ENCODE results near the gene ACSF3.

DNA sequence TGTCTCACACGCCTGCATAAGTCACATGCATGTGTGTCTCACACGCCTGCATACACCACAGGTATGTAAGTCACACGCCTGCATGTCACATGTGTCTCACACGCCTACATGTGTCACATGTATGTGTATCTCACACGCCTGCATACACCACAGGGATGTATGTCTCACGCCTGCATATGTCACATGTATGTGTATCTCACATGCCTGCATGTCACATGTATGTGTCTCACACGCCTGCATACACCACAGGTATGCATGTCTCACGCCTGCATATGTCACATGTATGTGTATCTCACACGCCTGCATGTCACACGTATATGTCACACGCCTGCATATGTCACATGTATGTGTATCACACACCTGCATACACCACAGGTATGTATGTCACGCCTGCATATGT, 64.1 kb downstream of the ACSF3 start:
- TF ChIP-seq POLR2AphosphoS5 (IDR thresholded peaks at IDR 0.05; ENCODE audit: borderline replicate concordance, low read depth, low read length): no peak
- no peak for TF ChIP-seq FOXP2 (optimal IDR thresholded peaks at IDR 0.05; ENCODE audit: control extremely low read depth, extremely low read length, insufficient read depth)
- no peak for TF ChIP-seq EZH2 (IDR thresholded peaks at IDR 0.05)

All from SK-N-MC (cell line).